ENCODE data around the gene ZDHHC11B.
"Not testable (repeated sequence)": the region's sequence is repeated elsewhere in the genome, so short reads cannot be mapped to it uniquely, and the experiment has no call there.

- not testable (repeated sequence) for TF ChIP-seq ZNF274 (IDR thresholded peaks at IDR 0.05; ENCODE audit: low read depth, low read length); SUZ12 (IDR thresholded peaks at IDR 0.05; ENCODE audit: extremely low read depth, insufficient read depth, insufficient read length); YY1 (IDR thresholded peaks at IDR 0.05; ENCODE audit: insufficient read depth, insufficient read length)
These were observed 11.3 kb upstream of the ZDHHC11B start for GRCh38 chr5:795873-796272.
